SU-DHL-6 (cell line): Measurements from ENCODE around the gene TMEM134.

Experiments used
- EZH2phosphoT487 ChIP-seq: fragments of 200-600 bp; sonication (generic), shearing (Covaris generic); conservative IDR thresholded peaks from 2 replicates; pipeline ENCODE4 v1.6.1; 2018; ENCODE audit warnings: mild to moderate bottlenecking, antibody characterized with exemption, low read length, moderate library complexity, mixed read lengths
- TF ChIP-seq, protein P1 (sequence below): fragments of 200-600 bp; sonication (generic); IDR thresholded peaks from one replicate; pipeline ENCODE4 v1.5.1; 2017; ENCODE audit warnings: antibody characterized with exemption, mild to moderate bottlenecking, low read length, moderate library complexity; ENCODE audit not compliant: insufficient read depth, poor library complexity, severe bottlenecking

GRCh38 chr11:67492801-67493547 lies 23.9 kb upstream of the TMEM134 start:
- TF ChIP-seq, protein P1, sequence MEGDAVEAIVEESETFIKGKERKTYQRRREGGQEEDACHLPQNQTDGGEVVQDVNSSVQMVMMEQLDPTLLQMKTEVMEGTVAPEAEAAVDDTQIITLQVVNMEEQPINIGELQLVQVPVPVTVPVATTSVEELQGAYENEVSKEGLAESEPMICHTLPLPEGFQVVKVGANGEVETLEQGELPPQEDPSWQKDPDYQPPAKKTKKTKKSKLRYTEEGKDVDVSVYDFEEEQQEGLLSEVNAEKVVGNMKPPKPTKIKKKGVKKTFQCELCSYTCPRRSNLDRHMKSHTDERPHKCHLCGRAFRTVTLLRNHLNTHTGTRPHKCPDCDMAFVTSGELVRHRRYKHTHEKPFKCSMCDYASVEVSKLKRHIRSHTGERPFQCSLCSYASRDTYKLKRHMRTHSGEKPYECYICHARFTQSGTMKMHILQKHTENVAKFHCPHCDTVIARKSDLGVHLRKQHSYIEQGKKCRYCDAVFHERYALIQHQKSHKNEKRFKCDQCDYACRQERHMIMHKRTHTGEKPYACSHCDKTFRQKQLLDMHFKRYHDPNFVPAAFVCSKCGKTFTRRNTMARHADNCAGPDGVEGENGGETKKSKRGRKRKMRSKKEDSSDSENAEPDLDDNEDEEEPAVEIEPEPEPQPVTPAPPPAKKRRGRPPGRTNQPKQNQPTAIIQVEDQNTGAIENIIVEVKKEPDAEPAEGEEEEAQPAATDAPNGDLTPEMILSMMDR: no peak
- no peak for TF ChIP-seq EZH2phosphoT487
